SU-DHL-6 (cell line): Measurements from ENCODE around the gene MAGEB3.
"Not testable (repeated sequence)": the region's sequence is repeated elsewhere in the genome, so short reads cannot be mapped to it uniquely, and the experiment has no call there.

Experiments used
- H2AFZ ChIP-seq: fragments of 200-600 bp; sonication (generic); 2 replicates; pipeline ENCODE4 v1.6.1; 2014; ENCODE audit warnings: low read depth, mild to moderate bottlenecking, moderate library complexity, mixed read lengths, antibody characterized with exemption, low read length; ENCODE audit not compliant: severe bottlenecking
- H3F3A ChIP-seq: fragments of 200-600 bp; shearing (Covaris generic); 2 replicates; pipeline ENCODE4 v1.6.0; 2016; ENCODE audit warnings: antibody characterized with exemption, mild to moderate bottlenecking; ENCODE audit not compliant: insufficient read depth
- H3K27ac ChIP-seq: fragments of 200-600 bp; sonication (generic); 2 replicates; pipeline ENCODE4 v1.5.1; 2016; ENCODE audit warnings: low read depth, mild to moderate bottlenecking, low read length, moderate library complexity, mixed read lengths
- H3K27me3 ChIP-seq: fragments of 200-600 bp; sonication (generic), shearing (Covaris generic); 2 replicates; pipeline ENCODE4 v1.6.0; 2014; ENCODE audit warnings: mild to moderate bottlenecking, low read length
- H3K36me3 ChIP-seq: fragments of 200-600 bp; sonication (generic); 2 replicates; pipeline ENCODE4 v1.6.1; 2014; ENCODE audit warnings: mild to moderate bottlenecking, low read length, mixed read lengths
- H3K4me2 ChIP-seq: fragments of 300-600, 200-600 bp; shearing (Covaris generic), sonication (generic); 2 replicates; pipeline ENCODE4 v1.6.0; 2014; ENCODE audit warnings: low read length, low read depth, mild to moderate bottlenecking; ENCODE audit not compliant: poor library complexity, severe bottlenecking
- H3K4me3 ChIP-seq: fragments of 200-600 bp; sonication (generic); 2 replicates; pipeline ENCODE4 v1.5.1; 2014; ENCODE audit warnings: antibody characterized with exemption, low read length, mild to moderate bottlenecking, mixed read lengths; ENCODE audit not compliant: insufficient read depth, poor library complexity, severe bottlenecking
- H3K79me2 ChIP-seq: fragments of 200-600 bp; sonication (generic); 2 replicates; pipeline ENCODE4 v1.6.1; 2014; ENCODE audit warnings: mild to moderate bottlenecking, low read length, moderate library complexity; ENCODE audit not compliant: insufficient read depth
- H3K9ac ChIP-seq: fragments of 200-600 bp; sonication (generic); 2 replicates; pipeline ENCODE4 v1.7.0; 2014; ENCODE audit warnings: mild to moderate bottlenecking, low read length
- H3K9me2 ChIP-seq: fragments of 200-600 bp; sonication (generic); replicated peaks from 2 replicates; pipeline ENCODE4 v1.6.1; 2014; ENCODE audit warnings: low read length; ENCODE audit not compliant: insufficient read depth
- H3K9me3 ChIP-seq: fragments of 200-600 bp; sonication (generic); 2 replicates; pipeline ENCODE4 v1.6.1; 2014; ENCODE audit warnings: low read length, mixed read lengths; ENCODE audit not compliant: insufficient read depth
- H4K20me1 ChIP-seq: fragments of 200-600 bp; sonication (generic); 2 replicates; pipeline ENCODE4 v1.6.1; 2014; ENCODE audit warnings: low read depth, mild to moderate bottlenecking, antibody characterized with exemption, low read length, moderate library complexity, mixed read lengths
- CTCF ChIP-seq: fragments of 200-600 bp; sonication (generic); IDR thresholded peaks from one replicate; pipeline ENCODE4 v1.5.1; 2017; ENCODE audit warnings: antibody characterized with exemption, mild to moderate bottlenecking, low read length, moderate library complexity; ENCODE audit not compliant: insufficient read depth, poor library complexity, severe bottlenecking
- EZH2phosphoT487 ChIP-seq: fragments of 200-600 bp; sonication (generic), shearing (Covaris generic); conservative IDR thresholded peaks from 2 replicates; pipeline ENCODE4 v1.6.1; 2018; ENCODE audit warnings: mild to moderate bottlenecking, antibody characterized with exemption, low read length, moderate library complexity, mixed read lengths

The MAGEB3 gene

GRCh38 chrX:30230395-30230794, at the start of gene MAGEB3:
Gene MAGEB3, plus strand, starts transcription at chrX:30230657. Its CDS starts 5,268 bp downstream, at chrX:30235925.
- Histone ChIP-seq H3K79me2 (no peaks in the 10 kb centered on the region), H3K9me3 (no peaks in the 10 kb centered on the region), H3K9me2 (no peaks in the 10 kb centered on the region), H3K4me3 (no peak within 1 kb of the TSS), H2AFZ (no peak within 1 kb of the TSS), H4K20me1 (no peaks in the 10 kb centered on the region), H3K9ac (no peak within 1 kb of the TSS), H3K27ac (no peak within 1 kb of the TSS), H3F3A (no peaks in the 10 kb centered on the region), H3K36me3 (no peaks in the 10 kb centered on the region), H3K4me2 (no peak within 1 kb of the TSS), H3K27me3 (no peaks in the 10 kb centered on the region)
- no peak for TF ChIP-seq EZH2phosphoT487
- no peak for TF ChIP-seq CTCF

- H3K27ac ChIP-seq = no peak overlapping the region
- H3K36me3 ChIP-seq = no peaks in the 10 kb centered on the region
- TF ChIP-seq EZH2phosphoT487 = no peak
- TF ChIP-seq CTCF = no peak
- no peaks in the 10 kb centered on the region for H3F3A ChIP-seq
- H4K20me1 ChIP-seq = no peaks in the 10 kb centered on the region
- H2AFZ ChIP-seq = no peak overlapping the region
- no peak overlapping the region for H3K4me2 ChIP-seq
- H3K27me3 ChIP-seq = no peaks in the 10 kb centered on the region
- H3K9me2 ChIP-seq = no peaks in the 10 kb centered on the region
- H3K4me3 ChIP-seq = no peak overlapping the region
- H3K9ac ChIP-seq = no peak overlapping the region
- H3K9me3 ChIP-seq = no peaks in the 10 kb centered on the region
- no peaks in the 10 kb centered on the region for H3K79me2 ChIP-seq
Measured at GRCh38 chrX:30181353-30181752, 49.1 kb upstream of the MAGEB3 start.

- H4K20me1 ChIP-seq = no peaks in the 10 kb centered on the region
- no peaks in the 10 kb centered on the region for H3K9me3 ChIP-seq
- no peaks in the 10 kb centered on the region for H3K9me2 ChIP-seq
- no peaks in the 10 kb centered on the region for H3F3A ChIP-seq
- H3K36me3 ChIP-seq = no peaks in the 10 kb centered on the region
- no peaks in the 10 kb centered on the region for H3K79me2 ChIP-seq
- H3K27ac ChIP-seq = no peak overlapping the region
- H2AFZ ChIP-seq = no peak overlapping the region
- no peak overlapping the region for H3K4me3 ChIP-seq
- no peak overlapping the region for H3K9ac ChIP-seq
- TF ChIP-seq EZH2phosphoT487 = no peak
- no peaks in the 10 kb centered on the region for H3K27me3 ChIP-seq
- no peak overlapping the region for H3K4me2 ChIP-seq
Measured at GRCh38 chrX:30183554-30183953, 46.9 kb upstream of the MAGEB3 start.

- no peaks in the 10 kb centered on the region for H3K79me2 ChIP-seq
- no peaks in the 10 kb centered on the region for H3F3A ChIP-seq
- H3K36me3 ChIP-seq = no peaks in the 10 kb centered on the region
- H3K9ac ChIP-seq = no peak overlapping the region
- no peaks in the 10 kb centered on the region for H3K9me3 ChIP-seq
- no peaks in the 10 kb centered on the region for H4K20me1 ChIP-seq
- no peak overlapping the region for H2AFZ ChIP-seq
- no peaks in the 10 kb centered on the region for H3K27me3 ChIP-seq
- TF ChIP-seq CTCF = no peak
- no peak for TF ChIP-seq EZH2phosphoT487
- H3K4me3 ChIP-seq = no peak overlapping the region
- H3K27ac ChIP-seq = no peak overlapping the region
- no peak overlapping the region for H3K4me2 ChIP-seq
- no peaks in the 10 kb centered on the region for H3K9me2 ChIP-seq
Measured at GRCh38 chrX:30190426-30190825, 40.0 kb upstream of the MAGEB3 start.

GRCh38 chrX:30193910-30194309, 36.5 kb upstream of the MAGEB3 start:
- not testable (repeated sequence) for H3F3A ChIP-seq, H3K4me2 ChIP-seq, H3K36me3 ChIP-seq, H2AFZ ChIP-seq, H3K79me2 ChIP-seq, H3K27ac ChIP-seq, H3K4me3 ChIP-seq, H3K27me3 ChIP-seq, H4K20me1 ChIP-seq, H3K9ac ChIP-seq, H3K9me2 ChIP-seq, H3K9me3 ChIP-seq
